KG1 (cell line): ENCODE measurements around the gene FMR1.

Experiments used
- DNase-seq: peaks from one replicate; lab custom pipeline; 2025; lab: John Stamatoyannopoulos, UW

Gene FMR1

GRCh38 chrX:147911192-147912022, at the start of gene FMR1:
Gene FMR1 (plus strand): TSS chrX:147911919. CDS start chrX:147912180, 261 bp downstream.
- peak; percentile 74 for DNase-seq

GRCh38 chrX:147875866-147876596, 35.7 kb upstream of the FMR1 start:
- DNase-seq = peak; percentile 1

- DNase-seq = no peak
These were observed 34.7 kb upstream of the FMR1 start for GRCh38 chrX:147876849-147877646.

GRCh38 chrX:147877726-147878125, 34.0 kb upstream of the FMR1 start:
- DNase-seq = no peak

DNA sequence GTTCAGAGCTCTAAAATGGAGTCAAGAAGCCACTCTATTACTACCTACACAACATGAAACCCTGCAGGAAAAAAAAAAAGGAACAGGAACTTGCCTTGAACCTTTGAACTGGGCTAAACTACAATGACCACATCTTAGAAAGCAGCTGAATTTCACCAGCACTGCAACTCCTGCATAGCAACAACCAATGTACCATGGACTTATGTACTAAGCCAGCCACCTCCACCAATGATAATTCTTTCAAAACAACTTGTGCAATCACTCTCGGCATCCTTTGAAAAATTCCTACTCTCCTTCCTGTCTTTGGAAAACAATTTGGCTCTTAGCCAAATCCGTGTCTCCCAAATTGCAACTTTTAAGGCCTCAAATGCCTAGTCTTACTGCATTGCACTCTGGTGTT, 26.8 kb upstream of the FMR1 start:
- no peak for DNase-seq

- DNase-seq = no peak
These were observed 21.0 kb upstream of the FMR1 start for GRCh38 chrX:147890756-147891155.

DNA sequence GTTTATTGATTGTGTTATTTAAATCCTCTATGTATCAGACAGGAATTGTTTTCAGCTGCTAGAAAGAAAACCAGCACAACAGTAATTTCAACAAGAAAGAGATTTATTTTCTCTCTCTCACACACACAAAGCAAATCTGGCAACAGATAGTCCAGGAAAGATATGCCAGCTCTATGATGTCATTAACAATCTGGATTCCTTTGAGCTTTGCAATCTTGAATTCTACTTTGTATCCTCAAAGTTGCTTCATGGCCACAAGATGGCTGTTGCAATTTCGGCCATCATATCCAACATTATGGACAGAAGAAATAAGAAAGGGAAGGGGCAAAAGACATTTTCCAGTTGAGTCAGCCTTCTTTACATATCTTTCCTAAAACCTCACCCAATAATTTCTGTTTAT, 19.8 kb upstream of the FMR1 start:
- DNase-seq = no peak

DNA sequence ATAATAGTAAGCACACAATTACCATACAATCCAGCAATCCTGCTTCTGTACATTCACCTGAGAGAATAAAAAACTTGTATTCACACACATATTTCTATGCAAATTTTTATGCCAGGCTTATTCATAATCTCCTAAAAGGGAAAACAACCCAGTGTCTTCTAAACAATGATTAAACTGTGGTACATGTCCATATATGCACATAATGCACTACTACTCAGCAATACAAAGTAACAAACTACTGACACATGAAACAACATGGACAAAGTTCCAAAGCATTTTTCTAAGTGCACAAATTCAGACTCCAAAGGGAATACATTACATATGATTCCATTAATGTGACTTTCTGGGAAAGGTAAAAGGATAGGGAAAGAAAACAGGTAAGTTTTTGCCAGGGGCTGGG, 18.0 kb upstream of the FMR1 start:
- no peak for DNase-seq

DNA sequence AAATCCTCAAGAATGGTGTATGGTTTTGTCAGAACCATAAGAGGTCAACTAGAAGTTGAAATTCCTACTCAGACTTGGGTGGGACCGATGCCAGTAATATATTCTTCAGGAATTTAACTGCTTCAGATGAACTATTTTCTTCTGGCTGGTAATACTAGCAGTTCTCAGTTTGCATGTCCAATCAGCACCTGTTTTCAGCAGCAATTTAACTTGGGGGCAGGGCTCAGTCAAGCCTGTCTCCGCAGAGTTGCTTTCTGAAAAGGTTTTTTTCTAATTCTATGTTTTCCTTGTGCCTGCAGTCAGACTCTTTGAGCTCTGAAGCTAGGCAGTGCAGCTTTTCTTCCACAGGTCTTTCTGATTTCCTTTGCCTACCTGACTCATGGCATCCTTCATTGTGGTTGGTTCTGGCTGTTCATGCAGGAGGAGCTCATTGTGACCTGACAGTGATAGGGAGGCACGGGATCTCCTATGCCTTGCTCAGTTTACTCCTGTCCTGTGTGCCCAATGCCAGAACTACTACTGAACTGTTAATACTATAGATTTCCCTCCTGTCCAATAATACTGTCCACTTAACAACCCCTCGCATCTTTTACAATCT, 17.3 kb upstream of the FMR1 start:
- no peak for DNase-seq

DNA sequence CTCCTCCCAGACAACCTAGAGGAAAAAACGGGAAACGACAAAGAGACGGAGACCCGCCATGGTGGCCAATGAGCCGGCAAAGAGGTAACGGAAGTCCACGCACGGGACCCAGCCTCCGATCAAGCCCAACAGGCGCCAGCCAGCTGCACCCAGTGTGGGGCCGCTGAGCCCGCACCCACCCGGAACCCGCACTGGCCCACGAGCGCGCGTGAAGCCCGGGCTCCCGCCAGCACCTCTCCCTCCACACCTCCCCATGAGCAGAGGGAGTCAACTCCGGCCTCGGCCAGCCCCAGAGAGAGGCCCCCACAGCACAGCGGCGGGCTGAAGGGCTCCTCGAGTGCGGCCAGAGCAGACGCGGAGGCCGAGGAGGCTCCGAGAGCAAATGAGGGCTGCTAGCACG, 14.6 kb upstream of the FMR1 start:
- no peak for DNase-seq

GRCh38 chrX:147898951-147899350, 12.8 kb upstream of the FMR1 start:
- DNase-seq = no peak

DNA sequence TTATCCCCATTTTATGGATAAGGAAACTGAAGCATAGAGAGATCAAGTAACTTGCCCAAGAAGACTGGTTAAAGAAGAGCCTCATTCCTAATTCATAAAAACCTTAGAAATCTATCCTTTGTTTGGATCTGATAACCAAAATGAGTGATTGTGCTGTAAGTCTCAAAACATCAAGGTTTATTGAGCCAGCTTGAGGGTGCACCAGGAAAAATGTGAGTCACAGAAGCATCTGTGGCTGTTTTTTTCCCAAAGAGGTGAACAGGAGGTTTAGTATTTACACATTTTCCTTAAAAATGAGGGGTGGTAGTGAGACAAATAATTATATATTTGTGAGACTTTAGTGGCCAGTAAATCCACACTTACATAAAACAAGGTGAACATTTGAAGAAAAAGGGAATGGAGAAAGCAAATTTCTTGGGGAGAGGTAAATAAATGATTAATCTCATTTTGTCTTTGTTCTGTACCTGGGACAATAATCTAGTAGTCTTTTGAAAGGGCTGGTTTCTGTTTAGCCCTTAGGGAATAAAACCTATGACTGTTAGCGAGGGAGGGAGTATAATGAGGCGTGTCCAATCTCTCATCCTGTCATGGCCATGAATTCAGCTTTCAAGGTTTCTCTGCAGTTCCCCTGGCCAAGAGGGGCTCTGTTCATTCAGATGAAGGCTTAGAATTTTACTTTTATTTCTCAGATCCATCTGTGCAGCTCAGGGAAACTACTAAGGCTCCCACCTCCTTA, 12.2 kb upstream of the FMR1 start:
- no peak for DNase-seq

- no peak for DNase-seq
These were observed 11.4 kb upstream of the FMR1 start for GRCh38 chrX:147900349-147900748.

DNA sequence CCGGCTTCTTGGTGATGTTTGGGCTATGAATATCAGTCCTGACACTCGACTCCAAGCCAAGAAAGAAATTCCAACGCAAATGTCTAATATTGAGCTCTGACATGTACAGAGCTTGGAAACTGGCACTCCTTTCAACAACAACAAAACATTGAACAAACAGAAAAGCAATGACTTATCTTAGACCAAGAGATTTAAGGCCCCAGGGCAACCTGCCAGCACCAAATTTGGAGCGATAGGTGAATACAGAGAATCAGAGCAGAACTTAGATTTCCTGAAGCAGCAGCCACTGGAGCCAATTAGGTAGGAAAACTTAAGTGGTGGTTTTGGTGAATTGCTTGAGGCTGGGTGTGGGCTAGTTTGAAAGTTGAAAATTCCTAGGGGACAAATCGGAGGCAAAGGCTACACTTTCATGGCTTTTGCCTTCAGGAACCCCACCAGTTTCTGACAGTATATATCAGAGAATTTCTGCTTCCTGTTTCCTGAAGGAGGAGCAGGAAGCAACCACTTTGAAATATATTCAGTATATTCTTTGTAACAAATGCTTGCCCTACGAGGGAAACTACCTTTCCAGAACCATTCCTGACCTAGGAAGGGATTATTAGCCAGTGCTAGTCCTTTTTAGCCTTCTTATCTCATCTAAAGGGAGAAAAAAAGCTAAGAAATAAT, 10.1 kb upstream of the FMR1 start:
- DNase-seq = no peak

DNA sequence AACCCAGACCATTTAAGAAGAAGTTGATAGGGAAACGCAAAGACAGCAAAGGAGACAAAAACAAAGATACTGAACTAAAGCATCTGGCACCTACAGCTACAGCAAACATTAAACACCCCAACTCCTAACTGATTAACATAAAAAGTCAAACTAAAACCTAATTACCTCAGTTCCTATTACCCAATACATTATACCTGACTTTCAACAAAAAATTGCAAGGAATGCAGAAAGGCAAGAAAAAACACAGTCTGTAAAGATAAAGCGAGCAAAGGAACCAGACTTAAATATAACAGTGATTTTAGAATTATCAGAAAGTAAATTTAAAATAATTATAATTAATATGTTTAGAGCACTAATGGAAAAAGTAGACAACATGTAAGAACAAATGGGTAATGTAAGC, 9.4 kb upstream of the FMR1 start:
- DNase-seq = no peak

DNA sequence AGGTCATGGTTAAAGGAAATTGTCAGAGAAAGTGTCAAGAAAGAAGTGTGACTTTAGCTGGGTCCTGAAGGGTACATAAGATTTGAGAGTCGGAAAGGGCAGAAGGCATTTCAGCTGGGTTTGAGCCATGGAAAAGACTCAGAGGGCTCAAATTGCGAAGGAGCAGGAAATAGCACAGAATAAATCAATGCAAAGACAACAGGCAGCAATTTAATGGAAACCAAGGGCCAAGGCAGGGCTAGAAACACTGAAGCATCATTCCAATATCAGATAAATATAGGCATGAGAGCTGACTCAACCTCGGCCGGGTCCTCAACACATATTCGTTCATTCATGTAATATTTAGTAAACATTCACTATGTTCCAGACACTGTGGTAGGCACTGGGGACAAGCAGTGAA, 3.6 kb upstream of the FMR1 start:
- no peak for DNase-seq

- DNase-seq = no peak
These were observed 1.1 kb upstream of the FMR1 start for GRCh38 chrX:147910607-147911006.

DNA sequence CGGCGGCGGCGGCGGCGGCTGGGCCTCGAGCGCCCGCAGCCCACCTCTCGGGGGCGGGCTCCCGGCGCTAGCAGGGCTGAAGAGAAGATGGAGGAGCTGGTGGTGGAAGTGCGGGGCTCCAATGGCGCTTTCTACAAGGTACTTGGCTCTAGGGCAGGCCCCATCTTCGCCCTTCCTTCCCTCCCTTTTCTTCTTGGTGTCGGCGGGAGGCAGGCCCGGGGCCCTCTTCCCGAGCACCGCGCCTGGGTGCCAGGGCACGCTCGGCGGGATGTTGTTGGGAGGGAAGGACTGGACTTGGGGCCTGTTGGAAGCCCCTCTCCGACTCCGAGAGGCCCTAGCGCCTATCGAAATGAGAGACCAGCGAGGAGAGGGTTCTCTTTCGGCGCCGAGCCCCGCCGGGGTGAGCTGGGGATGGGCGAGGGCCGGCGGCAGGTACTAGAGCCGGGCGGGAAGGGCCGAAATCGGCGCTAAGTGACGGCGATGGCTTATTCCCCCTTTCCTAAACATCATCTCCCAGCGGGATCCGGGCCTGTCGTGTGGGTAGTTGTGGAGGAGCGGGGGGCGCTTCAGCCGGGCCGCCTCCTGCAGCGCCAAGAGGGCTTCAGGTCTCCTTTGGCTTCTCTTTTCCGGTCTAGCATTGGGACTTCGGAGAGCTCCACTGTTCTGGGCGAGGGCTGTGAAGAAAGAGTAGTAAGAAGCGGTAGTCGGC, 528 bp downstream of the FMR1 start:
- no peak for DNase-seq

GRCh38 chrX:147913570-147913969, 1.9 kb downstream of the FMR1 start:
- DNase-seq = no peak

DNA sequence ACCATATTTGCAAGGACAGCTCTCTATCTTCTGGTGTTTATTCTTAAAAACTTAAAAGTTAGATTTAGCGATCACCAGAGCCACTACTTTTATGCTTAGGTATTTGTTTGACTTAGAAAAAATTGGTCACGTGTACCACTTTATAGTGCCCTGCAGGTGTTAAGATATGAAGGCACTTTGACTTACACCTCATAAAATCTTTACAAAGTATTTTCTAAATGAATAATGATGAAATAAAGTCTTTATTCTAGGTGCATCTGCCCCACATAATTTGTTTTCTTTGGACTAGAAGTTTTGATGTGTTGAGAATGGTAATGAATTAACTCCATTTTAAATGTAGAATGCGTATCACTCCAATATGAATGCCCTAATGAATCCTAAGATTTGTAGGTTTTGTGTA, 2.9 kb downstream of the FMR1 start:
- no peak for DNase-seq
